Mesothelial cell of epicardium (in vitro differentiated cells): ENCODE measurements around the gene USP13. TPM values are rescaled to one million over a fixed set of nuclear protein-coding genes. Genes with fewer than 3 reads are reported as not detected.

ENCODE experiments used
- DNase-seq, 2 experiments: peaks; one replicate each; pipeline ENCODE4 v3.0.0; 2021; ENCODE audit warnings: low spot score in 2 of 2; ENCODE audit not compliant: unreplicated experiment in 2 of 2
- H3K27ac Mint-ChIP-seq: 2 replicates; pipeline ENCODE4 v1.8.0; 2021; ENCODE audit warnings: mixed read lengths
- H3K27me3 Mint-ChIP-seq: 2 replicates; pipeline ENCODE4 v1.8.0; 2021; ENCODE audit warnings: low read depth, mixed read lengths
- H3K36me3 Mint-ChIP-seq: 2 replicates; pipeline ENCODE4 v1.8.0; 2021; ENCODE audit warnings: mixed read lengths
- H3K4me1 Mint-ChIP-seq: 2 replicates; pipeline ENCODE4 v1.8.0; 2021; ENCODE audit warnings: mixed read lengths
- H3K4me3 Mint-ChIP-seq: 2 replicates; pipeline ENCODE4 v1.8.0; 2021; ENCODE audit warnings: mild to moderate bottlenecking, moderate library complexity, mixed read lengths
- H3K9me3 Mint-ChIP-seq: 2 replicates; pipeline ENCODE4 v1.8.0; 2021; ENCODE audit warnings: mixed read lengths
- CTCF ChIP-seq: fragments of 200-600 bp; sonication (generic); IDR thresholded peaks from one replicate; pipeline ENCODE4 v1.5.0; 2021; ENCODE audit warnings: antibody characterized with exemption; ENCODE audit not compliant: unreplicated experiment
- total RNA-seq: library from RNA; stranded (reverse); gene quantifications from 3 replicates; pipeline ENCODE4 v1.2.1, GENCODE V29; 2021

The USP13 gene
- total RNA-seq, 1 donor from 2014 or later: 11.3 TPM

- Mint-ChIP-seq H3K27ac (no peak overlapping the region), H3K36me3 (no peaks in the 10 kb centered on the region), H3K9me3 (no peaks in the 10 kb centered on the region), H3K4me1 (no peaks in the 10 kb centered on the region), H3K27me3 (no peaks in the 10 kb centered on the region), H3K4me3 (no peak overlapping the region)
- DNase-seq: no peak
- no peak for TF ChIP-seq CTCF
Measured at GRCh38 chr3:179646177-179646576, 6.7 kb upstream of the USP13 start.

- Mint-ChIP-seq H3K27ac (peak overlapping the region; percentile 26), H3K36me3 (no peaks in the 10 kb centered on the region), H3K9me3 (no peaks in the 10 kb centered on the region), H3K4me1 (peaks cover 23% of the 10 kb centered on the region), H3K4me3 (peak overlapping the region; percentile 62), H3K27me3 (no peaks in the 10 kb centered on the region)
- DNase-seq: no peak
- no peak for TF ChIP-seq CTCF
Measured at GRCh38 chr3:179651687-179652446, 973 bp upstream of the USP13 start.

GRCh38 chr3:179653096-179653797 is 407 bp downstream of the USP13 start:
- DNase-seq: peak; percentile 49 to 81
- Mint-ChIP-seq H3K4me3 (peak overlapping the region; percentile 85), H3K9me3 (no peaks in the 10 kb centered on the region), H3K27ac (peak overlapping the region; percentile 88), H3K4me1 (peaks cover 23% of the 10 kb centered on the region), H3K27me3 (no peaks in the 10 kb centered on the region), H3K36me3 (no peaks in the 10 kb centered on the region)
- TF ChIP-seq CTCF: no peak

- H3K4me3 Mint-ChIP-seq: peak overlapping the region; percentile 35
- H3K27me3 Mint-ChIP-seq: no peaks in the 10 kb centered on the region
- H3K9me3 Mint-ChIP-seq: no peaks in the 10 kb centered on the region
- peaks cover 23% of the 10 kb centered on the region for H3K4me1 Mint-ChIP-seq
- no peaks in the 10 kb centered on the region for H3K36me3 Mint-ChIP-seq
- no peak overlapping the region for H3K27ac Mint-ChIP-seq
- no peak for TF ChIP-seq CTCF
- no peak for DNase-seq
Measured at GRCh38 chr3:179655236-179655635, 2.4 kb downstream of the USP13 start.

DNA sequence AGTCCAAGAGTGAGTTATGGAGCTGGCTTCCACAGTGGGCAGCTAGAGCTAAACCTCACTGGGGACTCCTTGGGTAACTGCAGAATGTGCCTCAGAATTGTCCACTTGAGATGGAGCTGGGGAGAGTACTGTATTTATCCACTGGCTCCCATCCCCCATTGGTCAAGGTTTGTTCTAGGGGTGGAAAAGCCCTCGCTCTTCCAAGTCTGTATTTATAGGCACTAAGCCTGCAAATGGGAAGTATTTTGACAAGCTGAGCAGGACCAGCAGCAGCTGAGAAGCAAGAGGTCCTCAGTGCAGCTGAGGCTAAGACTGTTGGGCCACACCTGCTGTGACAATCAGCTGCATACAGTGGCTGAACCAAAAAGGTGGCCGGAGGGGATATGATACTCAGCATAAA is 5.8 kb downstream of the USP13 start:
- Mint-ChIP-seq H3K27ac (no peak overlapping the region), H3K4me1 (peaks cover 21% of the 10 kb centered on the region), H3K4me3 (no peak overlapping the region), H3K9me3 (no peaks in the 10 kb centered on the region), H3K27me3 (no peaks in the 10 kb centered on the region), H3K36me3 (no peaks in the 10 kb centered on the region)
- no peak for DNase-seq
- no peak for TF ChIP-seq CTCF
